HG03280 (cell line): ENCODE results near the gene B3GALT6.

Source experiments
- ATAC-seq: cut with Tn5 transposase; IDR thresholded peaks from one replicate; pipeline ENCODE4 v1.9.1; 2021; ENCODE audit warnings: mild to moderate bottlenecking, moderate library complexity; ENCODE audit not compliant: unreplicated experiment

Gene B3GALT6

DNA sequence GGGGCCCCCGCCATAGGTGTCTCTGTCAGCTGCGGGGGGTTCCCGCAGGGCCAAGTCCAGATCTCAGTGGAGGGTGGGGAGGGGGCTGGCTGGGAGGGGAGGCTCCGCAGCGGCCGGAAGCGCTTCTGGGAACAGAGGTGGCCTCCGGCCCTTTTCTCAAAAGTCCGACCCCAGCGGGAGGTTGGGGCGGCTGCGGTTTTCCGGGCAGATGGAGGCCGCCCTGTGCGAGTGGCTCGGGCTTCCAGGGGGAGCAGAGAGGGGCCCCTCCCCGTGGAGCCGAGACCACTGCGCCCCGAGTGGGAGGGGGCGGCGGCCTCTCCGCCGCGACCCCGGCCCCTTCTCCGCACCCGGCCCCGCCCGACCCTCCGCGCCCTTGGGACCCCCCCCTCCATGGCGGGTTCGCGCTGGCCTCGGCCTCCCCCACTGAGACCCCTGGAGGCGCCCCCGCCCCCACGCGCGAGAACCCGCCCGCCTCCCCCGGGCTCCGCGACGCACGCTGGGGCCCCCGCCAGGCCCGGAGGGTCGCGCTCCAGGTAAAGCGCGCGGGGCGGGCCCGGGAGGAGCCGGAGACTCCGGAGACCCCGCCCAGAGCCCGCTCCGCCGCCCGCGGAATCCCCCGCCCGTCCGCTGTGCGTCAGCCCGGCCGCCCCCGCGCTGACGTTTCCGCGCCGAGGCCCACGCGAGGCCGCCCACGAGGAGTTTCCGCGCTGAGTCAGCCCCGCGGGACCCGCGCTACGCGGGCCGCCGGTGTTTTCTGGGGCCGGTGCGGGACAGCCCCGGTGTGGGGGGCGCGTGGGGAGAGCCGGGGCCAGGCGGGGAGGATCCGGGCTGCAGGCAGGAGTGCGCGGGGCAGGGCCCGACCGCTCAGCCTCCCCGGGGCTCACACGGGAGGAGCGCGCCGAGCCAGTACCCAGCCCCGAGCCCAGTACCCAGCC lies 30.9 kb upstream of the B3GALT6 start:
- no peak for ATAC-seq

DNA sequence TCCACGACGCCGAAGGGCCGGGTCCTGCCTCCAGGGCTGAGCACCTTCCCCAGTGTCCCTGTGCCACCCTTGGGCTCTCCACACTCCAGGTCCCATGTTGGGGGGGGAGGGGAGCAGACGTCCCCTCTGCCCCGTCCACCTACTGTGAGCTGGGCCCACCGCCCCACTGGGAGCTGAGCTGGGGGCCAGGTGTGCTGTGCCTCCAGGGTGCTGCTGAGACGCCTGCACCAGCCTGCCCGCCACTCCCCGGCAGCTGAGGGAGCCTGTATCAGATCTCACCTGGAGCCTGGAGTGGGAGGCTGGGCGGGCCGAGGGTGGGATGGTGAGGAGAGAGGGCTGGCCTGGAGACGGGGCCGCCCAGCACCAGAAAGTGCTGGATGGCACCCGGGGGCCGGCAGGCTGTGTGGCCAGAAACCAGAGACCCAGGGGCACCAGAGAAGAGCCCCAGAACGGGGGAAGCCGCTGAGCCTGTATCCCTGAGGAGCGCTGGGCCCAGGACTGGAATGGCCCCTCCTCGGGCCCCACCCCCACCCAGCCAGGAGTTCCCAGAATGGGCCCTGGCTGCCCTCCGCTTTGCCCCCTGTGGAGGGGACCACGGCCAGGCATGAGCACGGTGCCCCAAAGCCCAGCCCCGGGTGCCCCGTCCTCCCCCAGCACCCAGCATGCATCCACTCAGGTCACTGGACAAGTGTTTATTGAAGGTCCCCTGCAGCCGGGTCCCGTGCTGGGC lies 29.0 kb upstream of the B3GALT6 start:
- no peak for ATAC-seq

DNA sequence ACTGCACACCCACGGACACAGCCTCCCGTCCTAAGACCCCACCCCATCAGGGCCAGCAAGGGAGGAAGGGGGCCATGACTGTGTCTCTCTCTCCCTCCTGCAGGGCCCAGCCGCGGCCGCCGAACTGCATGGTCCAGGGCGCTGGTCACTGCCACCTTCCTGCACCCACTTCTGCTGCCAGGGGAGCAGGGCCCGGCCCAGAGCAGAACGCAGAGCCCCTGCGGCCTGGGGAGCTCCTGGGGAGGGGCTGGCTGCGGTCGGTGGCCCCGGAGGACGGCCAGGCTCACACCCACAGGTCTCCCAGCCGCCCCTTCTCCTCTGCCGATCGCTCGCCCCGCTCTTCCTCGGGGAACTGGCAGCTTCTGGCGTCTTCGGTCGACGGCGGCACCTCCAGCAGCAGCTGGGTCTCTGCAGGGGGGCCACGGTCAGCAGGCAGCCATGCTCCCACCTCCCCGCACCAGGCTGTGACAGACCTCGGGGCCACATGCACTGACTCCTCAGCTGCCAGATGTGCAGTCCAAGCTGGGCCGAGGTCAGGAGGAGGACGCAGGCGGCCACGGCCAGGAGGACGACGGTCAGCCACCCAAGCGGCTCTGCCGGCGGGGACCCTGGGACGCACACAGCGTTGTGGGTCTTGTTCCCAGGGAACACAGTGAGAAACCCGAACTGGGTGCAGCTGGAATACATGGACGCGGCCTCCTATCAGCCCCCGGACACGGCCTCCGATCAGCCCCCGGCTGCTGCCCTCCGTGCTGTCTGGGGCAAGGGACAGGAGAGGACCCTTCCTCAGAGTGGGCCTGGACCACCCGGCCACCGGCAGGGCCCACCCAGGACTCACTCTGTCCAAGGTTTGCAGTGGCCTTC lies 28.2 kb upstream of the B3GALT6 start:
- ATAC-seq = no peak

DNA sequence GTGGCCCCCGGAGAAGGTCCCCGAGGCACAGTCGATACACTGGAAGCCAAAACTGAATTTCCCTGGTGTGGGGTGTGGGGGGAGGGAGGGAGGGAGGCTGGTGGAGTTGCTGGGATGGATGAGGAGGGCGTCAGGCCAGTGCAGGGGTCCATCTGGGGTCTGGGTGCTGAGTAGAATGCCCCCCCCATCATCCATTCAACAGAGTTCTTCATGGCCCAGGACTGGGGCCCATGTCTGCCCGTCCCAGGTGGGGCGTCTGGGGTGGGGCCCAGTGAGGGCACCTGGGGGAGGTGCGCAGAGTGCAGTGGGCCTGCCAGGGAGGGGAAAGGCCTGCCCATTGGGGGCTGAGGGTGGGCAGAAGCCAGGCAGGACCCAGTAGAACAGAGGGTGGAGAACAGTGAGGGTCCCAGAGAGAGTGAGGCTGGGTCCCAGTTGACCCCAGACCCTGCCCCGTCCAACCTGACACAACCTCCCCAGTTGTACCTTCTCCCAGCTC lies 27.6 kb upstream of the B3GALT6 start:
- ATAC-seq = no peak

DNA sequence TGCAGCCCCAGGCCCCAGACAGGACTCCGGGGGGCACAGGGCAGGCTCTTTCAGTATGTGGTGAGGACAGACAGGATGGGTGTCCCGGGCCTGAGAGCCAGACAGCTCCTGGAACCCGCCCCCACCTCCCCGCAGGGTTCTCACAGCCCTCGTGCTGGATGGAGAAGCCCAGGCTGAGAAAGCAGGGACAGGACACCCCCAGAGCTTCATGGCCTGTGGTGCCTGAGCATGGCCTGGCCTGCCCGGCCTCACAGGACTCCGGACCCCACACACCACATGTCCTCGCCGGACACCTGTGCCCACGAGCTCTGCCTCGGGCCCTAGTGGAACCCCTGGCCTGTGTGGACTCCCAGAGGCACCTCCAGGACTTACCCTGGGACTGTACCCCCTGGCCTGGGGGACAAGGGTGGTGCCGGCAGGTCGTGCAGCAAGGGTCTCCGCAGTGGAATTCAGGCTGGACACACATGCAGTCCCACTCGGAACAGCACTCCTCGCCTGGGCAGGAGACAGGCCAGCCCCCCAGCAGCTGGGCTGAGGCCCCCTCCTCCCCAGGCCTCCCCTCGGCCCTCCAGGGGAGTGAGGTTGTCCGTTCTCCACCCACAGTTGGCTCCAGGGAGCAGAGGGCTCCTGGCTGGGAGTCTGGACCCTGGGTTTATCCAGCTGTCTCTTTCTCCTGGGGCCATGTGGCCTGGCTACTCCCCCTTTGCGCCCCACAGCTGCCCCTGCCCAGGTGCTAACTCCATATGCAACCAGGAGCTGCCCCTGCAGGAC lies 26.9 kb upstream of the B3GALT6 start:
- no peak for ATAC-seq

DNA sequence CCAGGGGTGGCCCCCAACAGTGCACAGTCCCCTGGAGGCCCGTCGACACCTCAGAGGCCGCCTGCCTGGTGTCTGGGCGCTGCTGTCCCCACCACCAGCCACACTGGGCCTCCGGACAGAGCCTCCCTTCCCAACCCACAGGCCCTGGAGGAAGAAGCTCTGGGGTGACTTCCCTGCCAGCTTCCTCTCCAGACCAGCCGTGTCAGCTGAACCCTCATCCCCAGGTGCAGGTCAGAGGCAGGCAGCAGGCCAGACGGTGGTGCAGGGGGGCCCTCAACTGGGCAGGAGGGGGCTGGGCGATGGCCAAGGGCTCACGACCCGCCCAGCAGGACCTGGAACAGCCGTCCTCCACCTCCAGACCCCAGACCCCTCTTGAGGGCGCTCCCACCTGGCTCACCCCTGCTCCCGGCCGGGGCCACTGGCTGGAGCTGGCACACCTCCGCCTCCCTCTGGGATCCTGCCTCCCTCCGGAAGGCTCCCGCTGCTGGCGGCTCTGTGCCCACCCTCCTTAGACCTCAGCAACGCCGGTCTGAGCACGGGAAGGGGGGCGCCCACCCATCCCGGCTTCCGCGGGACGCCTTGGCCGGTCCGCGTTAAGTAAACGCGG lies 26.2 kb upstream of the B3GALT6 start:
- no peak for ATAC-seq

DNA sequence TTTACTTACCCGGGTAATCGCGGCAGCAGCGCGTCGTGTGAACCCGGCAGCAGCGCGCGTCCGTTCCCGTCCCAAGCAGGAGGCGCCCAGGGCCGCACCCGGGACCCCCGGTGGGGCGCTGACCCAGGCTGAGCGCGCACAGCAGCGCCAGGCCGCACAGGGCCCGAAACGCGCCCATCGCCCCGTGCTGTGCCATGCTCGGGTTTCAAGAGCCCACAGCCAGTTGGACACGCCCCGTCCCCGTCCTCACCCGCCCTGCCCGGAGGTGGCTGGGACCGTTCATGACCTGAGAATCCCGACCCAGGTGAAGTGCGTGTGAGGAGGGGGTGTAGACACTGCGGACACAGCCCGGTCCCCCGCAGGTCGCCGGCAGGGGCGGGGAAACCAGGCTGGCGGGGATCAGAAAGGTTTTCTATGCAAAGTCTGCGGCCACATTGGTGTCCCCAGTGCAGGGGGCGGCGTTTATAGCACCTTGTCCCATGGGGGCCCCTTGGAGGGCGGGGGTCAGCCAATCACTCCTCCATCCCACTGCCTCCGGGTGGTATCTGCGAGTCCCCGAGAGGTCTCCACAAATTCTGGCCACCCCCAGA lies 25.6 kb upstream of the B3GALT6 start, which contains the start of gene TNFRSF18:
TNFRSF18 (minus strand) TSS at position 217 of the 590 bp plus-strand sequence; CDS start at position 196, 21 bp downstream.
- no peak for ATAC-seq

DNA sequence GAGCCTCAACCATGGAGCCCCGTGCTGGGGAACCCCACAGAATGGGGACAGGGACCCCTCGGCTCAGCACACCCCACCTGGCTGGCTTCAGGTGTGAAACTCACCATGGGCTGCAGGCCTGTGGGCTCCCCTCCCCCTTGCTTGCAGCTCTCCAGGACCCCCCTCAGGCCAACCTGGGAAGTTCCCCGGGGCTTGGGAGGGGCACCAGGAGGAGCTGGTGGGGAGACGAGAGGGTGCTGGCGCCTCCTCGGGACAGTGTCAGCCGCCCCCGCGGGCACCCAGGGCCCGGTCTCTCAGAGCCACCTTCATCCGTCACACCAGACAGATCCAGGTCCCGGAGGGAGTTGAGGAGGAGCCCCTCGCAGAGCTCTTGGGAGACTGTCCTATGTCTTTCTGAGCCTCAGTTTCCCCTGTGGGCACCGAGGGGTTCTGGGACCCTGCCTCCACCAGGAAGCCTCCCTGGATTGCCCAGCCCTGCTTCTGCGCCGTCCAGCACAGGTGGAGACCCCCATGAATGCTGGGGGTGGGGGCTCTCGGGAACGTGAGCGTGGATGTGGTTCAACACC lies 25.0 kb upstream of the B3GALT6 start:
- ATAC-seq = no peak

DNA sequence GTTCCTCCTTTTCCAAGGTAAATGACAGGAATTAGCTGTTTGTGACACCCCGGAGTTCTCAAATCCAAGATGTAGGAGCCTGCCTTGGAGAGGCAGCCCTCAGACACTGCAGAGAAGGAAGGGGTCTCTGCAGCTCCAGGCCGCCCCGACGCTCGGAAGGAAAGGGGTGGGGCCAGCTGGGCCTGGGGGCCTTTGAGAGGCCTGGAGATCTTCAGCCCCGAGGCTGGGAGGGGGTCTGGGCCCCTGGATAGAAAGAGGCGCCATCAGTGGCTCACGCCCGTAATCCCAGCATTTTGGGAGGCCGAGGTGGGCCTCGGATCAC lies 24.5 kb upstream of the B3GALT6 start:
- ATAC-seq = no peak

DNA sequence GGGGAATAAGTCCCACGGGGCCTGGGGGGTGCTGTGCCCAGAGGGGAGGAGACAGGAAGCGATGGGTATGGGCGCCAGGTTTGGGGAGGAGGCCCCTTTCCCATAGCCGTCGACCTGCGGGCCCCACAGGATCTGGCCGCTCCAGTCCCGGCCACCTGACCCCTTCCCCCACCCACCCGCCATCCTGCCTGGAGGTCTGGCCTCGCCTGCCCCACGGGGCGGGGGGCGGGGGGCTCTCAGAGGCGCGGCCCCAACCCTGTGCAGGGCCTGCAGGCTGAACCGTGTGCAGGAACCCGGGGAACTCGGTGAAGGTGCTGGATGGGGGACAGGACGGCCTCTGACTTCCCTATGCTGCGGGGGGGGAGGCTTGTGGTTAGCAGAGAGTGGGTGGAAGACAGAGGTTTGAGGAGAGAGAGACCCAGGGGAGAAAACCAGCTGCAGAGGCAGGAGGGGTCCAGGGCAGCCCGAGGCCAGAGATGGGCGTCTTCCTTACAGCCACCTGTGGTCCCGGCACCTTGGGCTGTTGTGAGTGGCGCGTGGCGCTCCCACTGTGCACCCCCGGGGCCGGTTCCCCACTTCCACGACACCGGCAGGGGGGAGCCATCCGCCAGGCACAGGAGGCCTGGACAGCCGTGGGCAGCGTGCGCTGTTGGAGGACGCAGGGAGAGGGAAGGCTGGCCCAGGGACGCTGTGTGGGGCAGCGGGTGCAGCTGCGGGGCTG lies 23.2 kb upstream of the B3GALT6 start:
- ATAC-seq = no peak

DNA sequence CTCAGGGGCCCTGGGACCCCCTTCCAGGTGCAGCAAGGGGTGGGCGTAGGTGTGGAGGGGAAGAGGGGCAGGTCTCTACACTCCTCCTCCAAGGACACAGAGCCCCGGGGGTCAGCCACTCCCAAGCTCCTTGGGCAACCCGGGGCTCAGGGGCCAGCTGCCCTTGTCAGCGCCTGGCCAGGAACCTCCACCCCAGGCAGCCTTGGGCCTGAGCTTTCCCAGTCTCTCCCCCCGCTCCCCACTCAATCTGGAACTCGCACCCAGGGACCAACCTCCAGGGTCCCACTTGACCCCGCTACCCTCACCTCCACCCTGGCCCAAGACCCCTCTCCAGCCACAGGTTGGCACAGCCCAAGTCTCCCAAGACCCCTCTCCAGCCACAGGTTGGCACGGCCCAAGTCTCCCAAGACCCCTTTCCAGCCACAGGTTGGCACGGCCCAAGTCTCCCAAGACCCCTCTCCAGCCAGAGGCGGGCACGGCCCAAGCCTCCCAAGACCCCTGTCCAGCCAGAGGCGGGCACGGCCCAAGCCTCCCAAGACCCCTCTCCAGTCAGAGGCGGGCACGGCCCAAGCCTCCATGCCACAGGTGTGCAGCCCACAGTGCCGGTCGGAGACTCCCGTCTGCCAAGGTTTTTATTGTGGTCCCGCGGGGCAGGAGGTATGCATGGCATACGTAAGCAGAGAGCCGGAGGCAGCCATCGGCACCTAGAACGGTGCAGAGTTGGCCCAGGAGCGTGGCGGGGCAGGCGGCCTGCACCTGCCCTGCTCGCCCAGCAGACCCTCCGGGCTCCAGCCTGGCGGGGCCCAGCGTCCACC lies 21.1 kb upstream of the B3GALT6 start:
- no peak for ATAC-seq

DNA sequence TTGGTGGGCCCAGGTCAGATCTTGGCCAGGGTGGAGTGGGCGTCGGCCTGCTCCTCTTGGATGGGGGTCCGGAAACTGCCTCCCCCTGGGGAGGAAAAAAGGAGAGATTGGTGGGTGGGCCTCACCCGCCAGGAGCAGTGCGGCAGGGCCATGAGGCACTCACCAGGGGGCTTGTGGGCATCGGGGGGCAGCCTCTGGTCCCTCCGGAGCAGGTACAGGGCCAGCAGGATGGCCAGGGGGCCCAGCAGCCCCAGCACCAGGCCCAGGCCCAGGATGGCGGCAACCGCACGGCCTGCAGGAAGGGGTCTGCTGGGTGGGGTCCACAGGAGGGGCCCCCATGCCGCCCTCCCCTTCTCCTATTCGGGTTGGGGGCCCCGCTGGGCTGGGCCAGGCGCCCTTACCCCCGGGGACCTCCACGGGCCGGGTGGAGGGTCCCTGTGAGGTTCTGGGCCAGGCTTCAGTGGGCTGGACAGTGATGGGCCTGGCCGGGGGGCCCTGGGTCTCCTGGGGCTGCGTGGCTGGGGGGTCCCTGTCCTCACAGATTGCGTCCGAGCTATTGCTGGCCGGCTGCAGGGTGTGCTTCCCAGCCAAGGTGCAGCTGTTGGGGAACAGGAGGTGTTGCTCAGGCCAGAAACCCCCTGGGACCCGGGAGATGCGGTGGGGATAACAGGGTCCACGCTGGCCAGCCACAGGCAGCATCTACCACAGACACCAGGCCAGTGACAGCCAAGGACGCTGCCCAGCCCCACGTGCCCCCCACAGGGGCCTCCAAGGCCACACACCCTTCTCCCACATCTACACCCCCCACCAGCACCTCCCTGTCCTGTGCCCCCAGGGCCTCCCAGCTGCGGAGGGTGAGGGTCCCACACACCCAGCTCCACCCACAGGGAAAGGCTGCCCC lies 20.2 kb upstream of the B3GALT6 start:
- ATAC-seq = no peak

DNA sequence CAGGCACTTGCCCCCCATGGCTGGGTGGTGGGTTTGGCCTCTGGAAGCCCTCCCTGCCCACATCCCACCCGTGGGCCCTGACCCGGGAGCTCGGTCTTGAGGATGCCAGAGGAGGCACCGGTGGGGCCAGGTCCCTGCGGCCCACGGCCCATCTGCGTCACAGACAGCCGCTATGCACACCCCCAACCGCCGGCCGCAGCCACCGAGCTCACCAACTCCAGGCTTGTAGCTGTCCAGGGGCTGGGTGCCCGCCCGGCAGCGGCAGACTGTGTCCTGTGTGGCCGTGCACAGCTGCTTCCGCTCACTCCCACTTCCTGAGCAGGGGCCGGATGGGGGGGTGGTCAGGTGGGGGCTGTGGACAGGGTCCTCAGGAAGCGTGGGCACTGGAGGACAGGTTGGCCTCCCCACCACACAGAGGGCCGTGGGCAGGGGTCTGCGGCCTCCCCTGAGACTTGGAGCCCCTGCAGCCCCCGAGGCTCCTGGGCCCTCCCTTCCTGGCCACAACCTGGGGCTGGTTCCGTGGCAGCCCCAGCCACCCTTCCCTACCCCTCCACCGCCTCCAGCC lies 19.2 kb upstream of the B3GALT6 start:
- no peak for ATAC-seq

DNA sequence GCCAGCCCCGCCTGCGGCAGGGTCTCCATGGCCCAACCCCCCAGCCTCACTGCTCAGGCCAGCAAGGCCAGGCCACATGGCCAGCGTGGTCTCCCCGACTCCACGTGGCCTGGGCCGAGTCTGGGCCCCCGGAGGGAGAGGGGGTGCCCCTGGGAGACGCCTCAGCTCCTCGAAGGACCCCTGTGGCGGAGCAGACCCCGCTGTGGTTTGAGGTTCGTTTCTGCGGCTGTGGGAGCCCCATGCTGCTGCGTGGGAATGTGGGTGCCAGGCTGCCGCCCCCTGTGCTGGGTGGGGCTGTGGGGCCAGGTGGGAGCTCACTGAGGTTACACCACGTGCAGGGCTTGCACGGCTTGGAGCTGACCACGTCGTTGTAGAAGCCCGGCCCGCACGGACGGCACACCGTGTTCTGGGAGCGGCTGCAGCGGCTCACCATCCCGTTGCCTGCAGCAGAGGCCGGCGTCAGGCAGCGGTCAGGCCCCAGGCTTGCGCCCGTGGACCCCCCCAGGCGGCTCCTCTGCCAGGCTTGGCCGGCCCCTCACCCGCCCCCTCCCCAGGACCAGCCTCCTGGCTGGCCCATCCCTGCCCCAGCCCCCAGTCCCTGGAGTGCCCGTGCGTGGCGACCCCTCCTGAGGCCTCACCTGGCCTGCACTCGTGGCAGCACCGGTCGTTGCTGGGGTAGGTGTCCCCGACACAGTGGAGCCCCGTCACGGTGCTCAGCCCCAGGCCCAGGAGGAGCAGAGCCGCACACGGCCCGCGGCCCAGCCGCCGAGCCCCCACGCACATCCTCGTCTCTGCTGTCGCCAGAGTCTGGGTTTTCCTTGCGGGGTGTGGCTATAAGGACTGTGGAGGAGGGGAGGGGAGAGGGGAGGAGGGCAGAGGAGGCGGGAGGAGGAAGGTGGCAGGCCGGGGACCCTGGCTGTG lies 18.4 kb upstream of the B3GALT6 start, which contains the start of gene TNFRSF4:
TNFRSF4 (minus strand) TSS at position 809 of the 921 bp plus-strand sequence; CDS start at position 783, 26 bp downstream.
- no peak for ATAC-seq

DNA sequence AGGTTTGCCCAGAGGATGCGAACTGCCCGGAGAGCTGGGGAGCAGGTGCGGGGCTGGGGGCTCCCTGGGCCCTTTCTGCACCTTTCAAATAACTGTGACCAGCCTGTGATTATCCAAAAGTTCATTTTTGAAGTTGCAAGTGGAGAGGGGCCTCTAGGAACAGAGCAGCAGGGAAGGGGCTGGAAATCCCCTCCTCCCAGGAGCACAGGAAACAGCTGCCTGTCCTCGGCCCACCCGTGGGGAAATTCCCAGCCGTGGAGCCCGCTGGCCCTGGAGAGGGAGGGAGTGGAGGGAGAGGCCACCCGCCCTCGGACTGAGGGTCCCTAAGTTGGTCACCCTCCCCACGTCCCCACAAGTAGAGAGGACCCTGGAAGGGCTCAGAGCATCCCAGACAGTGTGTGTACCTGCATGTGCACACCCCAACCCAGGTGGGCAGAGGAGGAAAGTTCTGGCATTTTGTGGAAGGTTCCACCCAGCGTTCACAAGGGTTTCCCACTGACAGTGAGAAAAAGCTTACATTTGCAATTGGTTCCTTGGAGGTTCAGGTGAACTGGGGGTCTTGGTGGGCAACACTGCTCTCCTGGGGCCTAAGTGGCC lies 16.9 kb upstream of the B3GALT6 start:
- no peak for ATAC-seq
